ENCODE data around the gene IMMP1L.

DNA sequence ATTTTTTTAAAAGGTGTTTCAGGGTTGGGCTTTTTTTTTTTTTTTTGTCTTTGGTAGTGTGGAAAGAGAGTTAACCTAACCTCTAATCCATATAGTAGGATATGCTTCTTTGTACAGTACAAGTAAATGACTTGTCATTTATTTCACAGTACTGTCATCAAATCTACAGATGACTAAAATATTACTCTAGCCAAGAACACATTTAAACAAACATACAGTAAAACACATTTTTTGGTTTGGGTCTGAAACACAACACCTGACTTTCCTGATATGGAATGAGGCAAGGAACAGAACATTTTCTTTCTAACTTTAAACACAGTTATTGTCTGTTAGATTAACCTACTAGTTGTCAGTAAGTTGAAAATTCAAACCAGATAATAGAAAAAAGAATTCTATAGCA lies 68.1 kb downstream of the IMMP1L start:
- TF ChIP-seq CTCF (IDR thresholded peaks at IDR 0.05) (no peak), POLR2A (IDR thresholded peaks at IDR 0.05) (no peak)

Measured in testis (tissue), 2 donors.